Renal cortex interstitium (tissue), 11 donors: ENCODE measurements around the gene PTH1R. TPM values are rescaled to one million over a fixed set of nuclear protein-coding genes. Genes with fewer than 3 reads are reported as not detected.

Experiments
- DNase-seq, 11 donors: peaks; one replicate each; pipeline ENCODE4 v3.0.0-alpha.2; 2013; ENCODE audit warnings: low read depth in 9 of 11, low spot score in 4 of 11; ENCODE audit errors: extremely low read depth in 1 of 11
- polyA plus RNA-seq, 3 donors: library from polyadenylated mRNA; unstranded; fragments of 120-200 nt; gene quantifications; one replicate each; pipeline ENCODE4 v1.2.1, GENCODE V29; 2013; ENCODE audit not compliant: insufficient read length in 3 of 3

PTH1R gene
- polyA plus RNA-seq, 3 donors, result 172 to 279 (median 227) TPM

- no peak for DNase-seq
Observed at GRCh38 chr3:46889381-46890110, 12.0 kb downstream of the PTH1R start.

GRCh38 chr3:46890132-46890531 is 12.6 kb downstream of the PTH1R start:
- DNase-seq, result no peak

DNA sequence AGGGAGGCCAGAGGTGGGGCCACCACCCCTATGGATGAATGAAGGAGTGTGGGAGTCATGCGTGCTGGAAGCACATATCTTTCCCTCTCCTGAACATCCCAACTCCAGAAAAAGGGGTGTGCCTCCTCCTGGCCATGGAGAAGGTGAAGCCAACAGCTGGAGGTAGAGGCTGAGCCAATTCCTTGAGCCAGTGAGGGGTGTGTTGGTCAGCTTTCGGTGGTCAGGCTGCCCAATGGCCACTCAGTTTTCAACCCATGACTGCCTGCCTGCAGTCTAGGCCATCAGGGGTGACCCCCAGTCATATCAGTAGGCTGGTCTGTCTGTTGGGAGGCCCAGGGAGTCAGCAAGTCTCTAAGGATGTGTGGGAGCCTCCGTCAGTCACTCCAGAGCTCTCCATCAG is 13.6 kb downstream of the PTH1R start:
- no peak for DNase-seq

DNA sequence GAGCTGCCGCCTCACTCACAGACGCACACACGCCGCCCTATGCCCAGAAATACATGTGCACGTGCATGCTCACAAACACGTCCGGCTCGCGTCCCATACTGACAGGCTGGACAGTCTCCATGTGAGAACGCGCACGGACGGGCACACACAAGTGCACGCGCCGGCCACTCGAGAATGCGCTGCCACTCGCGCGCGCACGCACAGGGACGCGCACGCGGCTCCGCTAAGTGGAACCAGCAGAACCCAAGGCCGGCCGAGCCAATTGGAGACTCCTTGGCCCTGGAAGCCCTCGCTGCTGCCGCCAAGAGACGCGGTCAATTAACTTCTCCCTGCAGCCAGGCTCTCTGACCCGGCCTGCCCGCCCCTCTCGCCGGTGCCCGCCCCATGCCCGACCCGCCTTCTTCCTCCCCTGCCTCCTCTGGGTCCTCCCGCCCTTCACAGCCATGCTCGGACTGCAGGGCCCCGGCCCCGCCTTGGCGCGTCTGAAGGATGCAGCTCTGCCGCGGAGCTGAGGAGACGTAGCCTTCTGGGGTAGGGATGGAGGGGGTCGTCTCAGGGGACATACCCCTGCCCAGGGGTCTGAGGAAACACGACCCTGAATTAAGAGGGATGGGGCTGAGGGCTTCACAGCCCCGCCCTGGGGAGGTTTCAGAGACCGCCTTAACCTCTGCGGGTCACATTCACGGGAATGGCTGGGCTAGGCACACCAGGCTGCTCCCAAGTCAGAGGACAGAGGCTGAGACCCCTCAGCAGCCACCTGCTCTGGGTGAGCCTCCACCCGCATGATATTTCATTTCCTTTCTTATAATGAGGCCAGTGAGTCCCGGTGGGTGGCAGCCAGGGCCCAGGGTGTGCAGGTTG is 15.0 kb downstream of the PTH1R start:
- peak in 3 of 11 donors; percentile 52 to 59 (median 58) for DNase-seq

GRCh38 chr3:46893146-46893748 is 15.7 kb downstream of the PTH1R start:
- DNase-seq, result no peak

GRCh38 chr3:46893763-46894162 is 16.2 kb downstream of the PTH1R start:
- no peak for DNase-seq

DNA sequence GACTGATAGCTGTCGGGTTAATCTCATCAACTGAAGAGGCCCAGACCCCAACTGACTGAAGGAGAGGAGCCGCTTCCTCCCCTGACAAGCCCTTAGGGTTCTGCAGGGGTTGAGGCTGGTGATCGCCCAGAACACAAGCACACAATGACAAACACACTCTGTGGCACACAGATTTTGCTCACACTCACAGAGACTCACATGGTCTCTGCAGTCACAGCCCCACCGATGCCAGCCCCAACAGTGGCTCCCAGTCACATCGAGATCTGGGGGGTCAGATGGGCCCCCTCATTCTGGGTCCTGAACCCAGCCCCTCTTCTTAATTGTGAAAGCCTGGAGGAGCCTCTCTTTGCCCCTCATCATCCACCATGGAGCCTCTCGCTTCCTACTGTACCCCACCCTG is 16.7 kb downstream of the PTH1R start:
- DNase-seq, result no peak

DNA sequence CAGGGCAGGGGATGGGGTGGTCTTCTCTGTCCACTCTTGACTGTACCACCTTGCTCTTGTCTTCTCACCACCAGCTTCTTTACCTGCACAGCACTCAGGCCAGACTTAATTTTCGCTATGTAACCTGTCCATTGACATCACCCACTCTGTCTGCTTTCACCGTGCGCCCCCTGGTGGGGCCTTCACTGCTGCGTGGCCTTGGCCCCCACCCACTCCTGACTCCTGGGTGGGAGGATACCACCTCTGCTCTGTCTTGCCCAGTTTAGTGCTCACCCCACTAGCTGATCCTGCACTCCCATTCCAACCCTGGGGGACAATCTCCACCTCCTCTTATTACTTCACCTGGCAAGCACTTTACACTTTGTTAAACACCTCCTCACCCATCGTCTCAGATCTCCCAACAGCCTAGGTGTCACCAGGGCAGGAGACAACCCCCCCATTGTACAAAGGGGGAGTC is 17.7 kb downstream of the PTH1R start:
- no peak for DNase-seq

DNA sequence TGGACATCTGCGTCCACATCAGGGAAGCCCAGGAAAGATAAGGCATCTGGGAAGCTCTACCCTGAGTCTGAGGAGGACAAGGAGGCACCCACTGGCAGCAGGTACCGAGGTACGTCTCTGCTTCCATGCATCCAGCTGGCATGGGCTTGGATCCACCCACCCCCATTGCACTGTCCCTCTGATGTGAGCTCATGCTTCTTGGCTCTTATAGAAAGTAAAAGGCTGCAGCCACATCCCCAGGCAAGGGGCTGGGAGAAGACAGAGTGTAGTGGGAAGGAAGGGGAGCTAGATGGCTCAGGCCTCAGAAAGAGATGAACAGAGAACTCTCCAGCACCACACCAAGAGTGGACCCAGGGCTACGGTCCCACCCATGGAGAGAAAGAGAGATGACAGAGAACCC is 18.2 kb downstream of the PTH1R start:
- DNase-seq, result no peak

- no peak for DNase-seq
Observed at GRCh38 chr3:46896386-46896785, 18.9 kb downstream of the PTH1R start.

DNA sequence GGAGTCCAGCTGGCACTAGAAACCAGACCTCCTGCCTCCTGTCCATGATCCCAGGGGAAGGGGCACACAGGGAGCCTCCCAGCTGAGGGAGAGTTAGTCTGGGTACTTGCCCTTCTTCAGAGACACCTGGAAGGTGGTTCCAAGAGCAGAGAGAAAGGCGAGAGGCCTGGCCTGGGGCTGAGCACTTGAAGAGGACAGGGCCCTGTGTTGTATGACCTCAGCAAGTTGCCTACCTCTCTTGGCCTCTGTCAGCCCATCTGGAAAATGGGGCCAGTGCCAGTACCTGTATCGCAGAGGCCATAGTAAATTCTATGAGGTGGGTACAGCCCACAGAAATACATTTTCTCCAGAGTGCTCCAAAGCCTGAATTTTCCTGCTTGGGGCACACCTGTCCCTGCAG is 19.5 kb downstream of the PTH1R start:
- DNase-seq, result no peak

DNA sequence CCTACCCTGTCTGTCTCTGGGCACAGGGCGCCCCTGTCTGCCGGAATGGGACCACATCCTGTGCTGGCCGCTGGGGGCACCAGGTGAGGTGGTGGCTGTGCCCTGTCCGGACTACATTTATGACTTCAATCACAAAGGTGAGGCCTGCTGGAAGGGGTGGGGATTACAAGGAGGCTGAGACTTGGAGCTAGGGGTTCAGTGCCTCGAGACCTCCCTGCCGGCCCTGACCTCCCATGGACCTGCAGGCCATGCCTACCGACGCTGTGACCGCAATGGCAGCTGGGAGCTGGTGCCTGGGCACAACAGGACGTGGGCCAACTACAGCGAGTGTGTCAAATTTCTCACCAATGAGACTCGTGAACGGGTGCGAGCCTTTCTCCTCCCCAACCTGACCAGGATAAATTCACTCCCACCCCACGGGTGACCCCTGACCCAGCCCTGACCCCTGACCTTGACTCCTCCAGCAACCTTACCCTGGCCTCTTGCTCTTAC is 20.4 kb downstream of the PTH1R start:
- no peak for DNase-seq

- no peak for DNase-seq
Observed at GRCh38 chr3:46898321-46899150, 21.0 kb downstream of the PTH1R start.

DNA sequence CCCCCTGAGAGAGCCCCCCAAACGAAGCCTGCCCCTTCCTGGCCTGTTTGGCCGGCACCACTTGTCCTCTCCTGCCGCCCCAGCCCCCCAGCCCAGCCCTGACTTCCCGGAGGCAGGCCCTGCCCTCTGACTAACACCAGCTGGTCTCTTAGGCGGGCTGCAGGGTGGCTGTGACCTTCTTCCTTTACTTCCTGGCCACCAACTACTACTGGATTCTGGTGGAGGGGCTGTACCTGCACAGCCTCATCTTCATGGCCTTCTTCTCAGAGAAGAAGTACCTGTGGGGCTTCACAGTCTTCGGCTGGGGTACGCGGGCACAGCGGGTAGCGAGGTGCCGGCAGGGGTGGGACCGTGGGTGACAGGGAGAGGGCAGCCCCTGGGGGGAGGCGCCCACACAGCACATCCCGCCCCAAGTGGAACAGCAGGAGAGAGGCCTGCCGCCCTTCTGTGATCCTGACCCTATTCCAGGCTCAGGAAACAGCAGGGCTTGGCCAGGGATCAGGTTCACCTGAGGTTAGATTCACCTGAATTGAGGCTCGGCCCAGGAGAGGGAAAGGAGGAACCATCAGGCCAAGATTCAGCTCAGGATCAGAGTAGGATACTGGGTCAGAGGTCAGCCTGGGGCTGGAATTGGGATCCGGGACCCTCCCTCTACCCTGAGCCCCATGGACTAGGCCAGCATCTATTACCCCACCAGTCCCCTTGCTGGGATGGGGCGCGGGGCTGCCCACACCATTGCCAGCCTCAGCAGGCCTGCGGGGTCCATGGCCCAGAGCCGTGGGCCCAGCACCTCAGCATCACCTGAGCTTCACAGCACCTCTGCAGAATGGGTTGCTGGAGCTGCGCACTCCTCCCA is 21.9 kb downstream of the PTH1R start:
- no peak for DNase-seq

GRCh38 chr3:46900007-46900292 is 22.4 kb downstream of the PTH1R start:
- DNase-seq, result no peak

DNA sequence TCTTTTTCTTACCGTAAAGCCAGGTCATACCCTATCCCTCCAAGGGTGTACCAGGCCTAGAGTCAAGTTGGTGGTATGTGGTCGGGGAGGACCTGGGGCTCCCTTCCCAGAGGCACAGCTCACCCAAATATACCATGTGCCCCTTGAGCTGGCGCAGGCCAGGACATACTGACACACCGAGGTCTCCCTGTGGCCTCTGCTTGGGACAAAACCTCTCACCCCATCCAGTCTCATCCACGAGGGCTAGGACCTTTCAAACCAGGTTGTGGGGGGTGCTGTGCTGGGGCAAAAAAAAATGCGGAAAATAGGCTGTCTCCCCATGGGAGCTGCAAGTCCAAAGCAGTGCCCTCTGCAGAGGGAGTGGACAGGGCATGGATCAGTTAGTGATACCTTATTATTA is 22.8 kb downstream of the PTH1R start:
- DNase-seq, result no peak

DNA sequence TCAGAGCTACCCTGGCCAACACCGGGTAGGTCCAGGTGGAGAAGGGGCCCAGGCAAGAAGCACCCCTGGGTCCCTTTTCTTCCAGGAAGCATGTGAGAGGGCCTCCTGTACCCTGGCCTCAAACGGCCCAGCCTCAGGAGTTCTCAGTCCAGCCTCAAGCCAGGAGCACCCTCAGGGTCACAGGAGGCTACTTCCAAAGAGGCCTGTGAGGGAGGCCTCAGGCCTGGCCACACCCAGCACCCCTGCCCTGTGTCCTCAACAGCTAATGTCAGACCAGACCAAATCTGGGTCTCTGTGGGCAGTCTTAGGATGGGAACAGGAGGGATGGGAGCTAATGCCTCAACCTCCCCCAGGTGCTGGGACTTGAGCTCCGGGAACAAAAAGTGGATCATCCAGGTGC is 23.5 kb downstream of the PTH1R start:
- no peak for DNase-seq

DNA sequence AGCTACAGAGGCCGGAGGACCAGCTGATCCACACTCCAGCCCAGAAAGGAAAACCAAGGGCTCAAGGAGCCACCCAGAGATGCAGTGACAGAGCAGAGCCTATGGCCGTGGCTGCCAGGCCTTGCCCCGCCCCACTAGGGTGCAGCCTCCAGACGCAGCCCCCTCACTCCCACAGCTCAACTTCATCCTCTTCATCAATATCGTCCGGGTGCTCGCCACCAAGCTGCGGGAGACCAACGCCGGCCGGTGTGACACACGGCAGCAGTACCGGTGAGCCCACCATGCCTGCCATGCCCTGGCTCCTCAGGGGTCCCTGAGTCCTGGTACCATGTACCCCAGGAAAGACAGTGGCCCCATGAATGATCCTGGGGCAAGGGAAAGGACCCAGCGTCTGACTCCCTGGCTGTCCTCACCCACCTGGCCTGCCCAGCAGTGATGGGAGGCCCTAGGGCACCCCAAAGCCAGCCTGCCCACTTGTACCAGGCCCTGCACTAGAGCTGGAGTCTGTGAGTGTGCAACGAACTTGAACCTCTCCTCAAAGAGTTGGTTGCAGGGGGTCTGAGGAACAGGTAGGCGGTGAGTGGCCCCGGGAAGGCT is 24.2 kb downstream of the PTH1R start:
- no peak for DNase-seq
